HEK293 (cell line): ENCODE data around the gene ARMC3.

ENCODE experiments used
- BCL6B ChIP-seq: fragments of 450-650 bp; formaldehyde crosslinking; IDR thresholded peaks from 2 replicates; pipeline ENCODE4 v1.5.1; 2017; ENCODE audit warnings: missing biosample characterization, missing genetic modification characterization
- CTCF ChIP-seq: fragments of 450-650 bp; formaldehyde crosslinking; IDR thresholded peaks from 2 replicates; pipeline ENCODE4 v1.5.1; 2016; ENCODE audit warnings: missing biosample characterization, missing genetic modification characterization
- KLF1 ChIP-seq: fragments of 450-650 bp; formaldehyde crosslinking; IDR thresholded peaks from 2 replicates; pipeline ENCODE4 v1.5.1; 2016; ENCODE audit warnings: missing biosample characterization, missing genetic modification characterization
- RBAK ChIP-seq: fragments of 450-650 bp; formaldehyde crosslinking; IDR thresholded peaks from 2 replicates; pipeline ENCODE4 v1.5.1; 2016; ENCODE audit warnings: missing biosample characterization, missing genetic modification characterization
- YY1 ChIP-seq: fragments of 450-650 bp; formaldehyde crosslinking; IDR thresholded peaks from 2 replicates; pipeline ENCODE4 v1.5.1; 2018; ENCODE audit warnings: missing biosample characterization, missing genetic modification characterization
- ZNF155 ChIP-seq: fragments of 450-650 bp; formaldehyde crosslinking; IDR thresholded peaks from 2 replicates; pipeline ENCODE4 v1.5.1; 2016; ENCODE audit warnings: missing biosample characterization, missing genetic modification characterization
- ZNF26 ChIP-seq: fragments of 450-650 bp; formaldehyde crosslinking; IDR thresholded peaks from 2 replicates; pipeline ENCODE4 v1.5.1; 2016; ENCODE audit warnings: missing biosample characterization, missing genetic modification characterization
- ZNF266 ChIP-seq: fragments of 450-650 bp; formaldehyde crosslinking; IDR thresholded peaks from 2 replicates; pipeline ENCODE4 v1.5.1; 2016; ENCODE audit warnings: missing biosample characterization, missing genetic modification characterization, low read depth
- ZNF513 ChIP-seq: fragments of 450-650 bp; IDR thresholded peaks from 2 replicates; pipeline ENCODE4 v1.5.1; 2018; ENCODE audit warnings: missing biosample characterization, missing genetic modification characterization
- ZNF580 ChIP-seq: fragments of 450-650 bp; formaldehyde crosslinking; IDR thresholded peaks from 2 replicates; pipeline ENCODE4 v1.5.1; 2016; ENCODE audit warnings: missing biosample characterization, missing genetic modification characterization
- ZNF639 ChIP-seq: fragments of 450-650 bp; formaldehyde crosslinking; IDR thresholded peaks from 2 replicates; pipeline ENCODE4 v1.5.1; 2016; ENCODE audit warnings: missing biosample characterization, missing genetic modification characterization
- ZNF837 ChIP-seq: fragments of 450-650 bp; formaldehyde crosslinking; IDR thresholded peaks from 2 replicates; pipeline ENCODE4 v1.5.1; 2016; ENCODE audit warnings: missing biosample characterization, missing genetic modification characterization
- ZSCAN23 ChIP-seq: fragments of 450-650 bp; formaldehyde crosslinking; IDR thresholded peaks from 2 replicates; pipeline ENCODE4 v1.5.1; 2016; ENCODE audit warnings: missing biosample characterization, missing genetic modification characterization

- TF ChIP-seq ZNF837 (tag by site-specific recombination): no peak
- TF ChIP-seq CTCF (tag by site-specific recombination): no peak
- TF ChIP-seq ZNF513 (tag by site-specific recombination): no peak
- TF ChIP-seq ZSCAN23 (tag by site-specific recombination): no peak
- TF ChIP-seq KLF1 (tag by site-specific recombination): no peak
- no peak for TF ChIP-seq RBAK
- TF ChIP-seq ZNF155: no peak
- no peak for TF ChIP-seq ZNF26 (tag by site-specific recombination)
- no peak for TF ChIP-seq ZNF266
- TF ChIP-seq BCL6B (tag by site-specific recombination): no peak
- no peak for TF ChIP-seq YY1 (tag by site-specific recombination)
- TF ChIP-seq ZNF639: no peak
- TF ChIP-seq ZNF580: no peak
Observed at GRCh38 chr10:23056186-23056579, 128.3 kb downstream of the ARMC3 start.
